ENCODE results near the gene XRN2.

The XRN2 gene

DNA sequence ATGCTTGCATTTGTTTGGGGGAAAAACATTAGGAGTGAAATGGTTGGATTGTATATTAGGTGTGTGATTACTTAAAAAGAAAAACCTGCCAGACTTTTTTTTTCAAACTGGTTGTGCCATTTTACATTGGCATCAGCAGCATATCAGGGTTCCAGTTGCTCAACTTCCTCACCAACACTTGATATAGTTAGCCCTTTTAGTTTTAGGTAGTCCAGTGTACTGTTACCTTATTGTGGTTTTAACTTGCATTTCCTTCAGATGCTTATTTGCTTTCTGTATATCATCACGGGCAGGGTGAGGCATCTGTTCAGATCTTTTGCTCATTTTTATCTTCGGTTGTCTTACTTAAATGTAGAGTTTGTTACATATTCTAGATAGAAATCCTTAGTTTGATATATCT, 5.2 kb downstream of the XRN2 start:
- DNase-seq (ENCODE audit: extremely low read depth, low read depth), result no peak
- TF ChIP-seq, protein P1, sequence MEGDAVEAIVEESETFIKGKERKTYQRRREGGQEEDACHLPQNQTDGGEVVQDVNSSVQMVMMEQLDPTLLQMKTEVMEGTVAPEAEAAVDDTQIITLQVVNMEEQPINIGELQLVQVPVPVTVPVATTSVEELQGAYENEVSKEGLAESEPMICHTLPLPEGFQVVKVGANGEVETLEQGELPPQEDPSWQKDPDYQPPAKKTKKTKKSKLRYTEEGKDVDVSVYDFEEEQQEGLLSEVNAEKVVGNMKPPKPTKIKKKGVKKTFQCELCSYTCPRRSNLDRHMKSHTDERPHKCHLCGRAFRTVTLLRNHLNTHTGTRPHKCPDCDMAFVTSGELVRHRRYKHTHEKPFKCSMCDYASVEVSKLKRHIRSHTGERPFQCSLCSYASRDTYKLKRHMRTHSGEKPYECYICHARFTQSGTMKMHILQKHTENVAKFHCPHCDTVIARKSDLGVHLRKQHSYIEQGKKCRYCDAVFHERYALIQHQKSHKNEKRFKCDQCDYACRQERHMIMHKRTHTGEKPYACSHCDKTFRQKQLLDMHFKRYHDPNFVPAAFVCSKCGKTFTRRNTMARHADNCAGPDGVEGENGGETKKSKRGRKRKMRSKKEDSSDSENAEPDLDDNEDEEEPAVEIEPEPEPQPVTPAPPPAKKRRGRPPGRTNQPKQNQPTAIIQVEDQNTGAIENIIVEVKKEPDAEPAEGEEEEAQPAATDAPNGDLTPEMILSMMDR (IDR thresholded peaks at IDR 0.05; ENCODE audit: low read depth, low read length, missing control alignments), result no peak
- no peak overlapping the region for H3K4me3 ChIP-seq (replicated peaks; ENCODE audit: low read depth, low read length)

DNA sequence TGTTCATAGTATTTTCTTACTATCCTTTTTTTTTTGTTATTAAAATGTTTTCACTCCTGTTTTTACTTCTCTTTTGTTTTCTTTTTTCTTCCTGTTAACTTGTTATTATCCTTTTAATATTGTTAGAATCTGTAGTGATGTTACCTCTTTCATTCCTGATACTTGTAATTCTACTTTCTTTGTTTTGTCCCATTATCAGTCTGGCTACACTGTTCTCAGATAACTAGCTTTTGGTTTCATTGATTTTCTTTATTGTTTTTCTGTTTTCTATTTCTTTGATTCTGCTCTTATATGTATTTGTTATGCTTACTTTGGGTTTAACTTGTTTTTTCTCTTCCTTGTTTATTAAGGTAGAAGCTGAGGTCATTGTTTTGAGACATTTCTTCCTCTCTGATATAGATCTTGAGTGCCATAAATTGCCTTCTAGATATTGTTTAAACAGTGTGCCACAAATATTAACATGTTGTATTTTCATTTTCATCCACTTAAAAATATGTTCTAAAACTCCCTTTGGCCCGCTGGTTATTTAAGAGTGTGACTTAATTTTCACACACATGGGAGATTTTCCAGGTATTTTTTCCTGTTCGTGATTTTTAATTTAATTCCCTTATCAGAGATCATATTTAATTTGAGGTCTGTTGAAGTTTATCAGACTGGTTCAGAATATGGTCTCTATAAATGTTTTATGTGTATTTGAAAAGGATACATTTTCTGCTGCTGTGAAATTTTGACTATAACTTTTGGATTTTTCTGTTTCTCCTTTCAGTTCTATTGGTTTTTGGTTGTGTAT, 6.7 kb downstream of the XRN2 start:
- TF ChIP-seq, protein P1 (IDR thresholded peaks at IDR 0.05; ENCODE audit: low read depth, low read length, missing control alignments), result no peak
- no peak for DNase-seq (ENCODE audit: extremely low read depth, low read depth)
- H3K4me3 ChIP-seq (replicated peaks; ENCODE audit: low read depth, low read length), result no peak overlapping the region

DNA sequence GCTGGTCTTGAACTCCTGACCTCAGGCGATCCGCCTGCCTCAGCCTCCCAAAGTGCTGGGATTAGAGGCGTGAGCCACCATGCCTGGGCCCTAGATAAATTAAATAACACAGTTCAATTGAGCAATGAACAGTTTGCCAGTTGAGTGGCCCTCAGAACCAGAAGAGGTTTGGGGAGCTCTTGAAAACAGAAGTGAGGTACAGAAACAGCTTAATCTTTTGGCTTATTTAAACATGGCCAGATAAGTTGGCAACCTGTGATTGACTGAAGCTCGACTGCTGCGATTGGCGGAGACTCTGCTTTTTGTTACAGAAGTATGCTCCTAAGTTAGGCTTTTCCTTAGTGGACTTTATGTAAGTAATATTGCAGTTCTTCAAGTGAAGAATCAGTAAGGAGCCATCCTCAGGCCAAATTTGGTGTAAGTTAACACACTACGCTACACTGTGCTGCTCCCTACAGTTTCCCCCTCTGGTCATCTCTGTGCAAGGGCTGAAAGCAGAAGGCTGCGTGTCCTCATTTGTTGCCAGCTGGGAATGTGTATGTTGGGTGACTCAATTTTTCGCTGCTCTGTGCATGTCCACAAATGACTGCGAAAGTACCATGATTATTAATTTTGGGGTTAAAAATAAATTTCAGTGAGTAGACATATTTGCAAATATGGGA, 9.8 kb downstream of the XRN2 start:
- TF ChIP-seq, protein P1 (IDR thresholded peaks at IDR 0.05; ENCODE audit: low read depth, low read length, missing control alignments), result no peak
- no peak for DNase-seq (ENCODE audit: extremely low read depth, low read depth)
- H3K4me3 ChIP-seq (replicated peaks; ENCODE audit: low read depth, low read length), result no peak overlapping the region

DNA sequence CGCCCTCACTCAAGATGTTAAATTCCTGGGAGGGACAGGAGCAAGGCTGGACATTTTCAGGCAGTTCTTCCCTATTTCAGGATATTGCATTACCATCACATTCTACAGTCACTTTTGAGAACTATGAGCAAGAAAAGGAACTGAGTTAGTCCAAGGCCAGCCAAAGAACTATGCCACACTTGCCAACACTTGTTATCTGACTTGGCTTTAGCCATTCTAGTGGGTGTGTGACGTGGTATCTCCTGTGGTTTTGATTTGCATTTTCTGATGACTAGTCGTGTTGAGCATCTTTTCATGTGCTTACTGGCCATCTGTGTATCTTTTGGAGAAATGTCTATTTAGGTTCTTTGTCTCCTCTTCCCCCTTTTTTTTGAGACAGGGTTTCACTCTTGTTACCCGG, 12.0 kb downstream of the XRN2 start:
- TF ChIP-seq, protein P1 (IDR thresholded peaks at IDR 0.05; ENCODE audit: low read depth, low read length, missing control alignments), result no peak
- no peak overlapping the region for H3K4me3 ChIP-seq (replicated peaks; ENCODE audit: low read depth, low read length)
- no peak for DNase-seq (ENCODE audit: extremely low read depth, low read depth)

DNA sequence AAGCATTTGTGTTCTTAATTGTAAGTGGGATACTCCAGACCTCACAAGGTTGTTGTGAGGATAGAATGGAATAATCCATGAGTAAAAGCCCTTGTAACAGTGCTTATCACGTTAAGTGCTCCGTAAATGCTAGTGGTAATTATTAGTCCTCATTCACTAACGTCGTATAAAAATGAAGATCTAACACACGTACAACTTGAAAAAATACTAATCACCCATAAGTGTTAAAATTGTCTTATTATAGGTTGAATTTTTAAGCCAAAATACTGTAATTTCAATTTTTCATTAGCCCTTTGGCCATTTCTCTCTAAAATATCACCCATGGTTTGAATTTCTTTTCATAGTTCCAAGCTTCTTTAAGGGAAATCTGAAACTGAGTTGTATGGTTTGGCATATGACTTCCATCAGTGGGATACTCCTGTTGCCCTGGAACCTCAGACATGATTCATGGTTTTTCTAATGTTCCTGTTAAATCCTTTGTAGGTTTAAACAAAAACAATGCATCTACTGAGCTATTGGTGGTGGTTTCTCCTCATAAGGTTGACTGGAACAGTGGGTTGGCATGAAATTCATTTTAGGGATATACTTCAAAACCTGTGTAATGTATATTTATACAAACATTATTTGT, 19.1 kb downstream of the XRN2 start:
- TF ChIP-seq, protein P1 (IDR thresholded peaks at IDR 0.05; ENCODE audit: low read depth, low read length, missing control alignments), result no peak
- no peak for DNase-seq (ENCODE audit: extremely low read depth, low read depth)
- H3K4me3 ChIP-seq (replicated peaks; ENCODE audit: low read depth, low read length), result no peak overlapping the region

DNA sequence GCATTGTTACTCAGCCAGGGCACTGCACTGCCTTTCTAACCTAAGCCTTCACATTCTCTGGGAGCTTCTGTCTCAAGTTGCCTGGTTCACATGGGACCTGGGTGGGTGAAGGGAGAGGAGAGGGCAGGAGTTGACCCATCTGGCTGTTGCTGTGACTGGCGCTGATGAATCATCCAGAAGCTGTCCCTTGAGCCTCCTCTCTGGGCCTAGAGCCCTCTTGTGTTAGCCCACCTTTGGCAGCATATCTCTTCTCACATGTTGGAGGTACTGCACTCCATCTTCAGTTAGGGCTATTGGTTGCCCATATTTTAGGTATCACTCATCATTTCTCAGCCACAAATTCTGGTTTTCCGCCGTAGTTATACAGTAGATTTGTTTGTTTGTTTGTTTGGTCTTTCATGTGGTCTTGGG, 19.8 kb downstream of the XRN2 start:
- no peak overlapping the region for H3K4me3 ChIP-seq (replicated peaks; ENCODE audit: low read depth, low read length)
- no peak for DNase-seq (ENCODE audit: extremely low read depth, low read depth)
- TF ChIP-seq, protein P1 (IDR thresholded peaks at IDR 0.05; ENCODE audit: low read depth, low read length, missing control alignments), result no peak

All from HFF-Myc (cell line).